HG03460 (cell line): Measurements from ENCODE around the gene MAP3K14.

ENCODE experiments used
- ATAC-seq: cut with Tn5 transposase; IDR thresholded peaks from one replicate; pipeline ENCODE4 v1.9.1; 2021; ENCODE audit not compliant: unreplicated experiment

MAP3K14 gene

DNA sequence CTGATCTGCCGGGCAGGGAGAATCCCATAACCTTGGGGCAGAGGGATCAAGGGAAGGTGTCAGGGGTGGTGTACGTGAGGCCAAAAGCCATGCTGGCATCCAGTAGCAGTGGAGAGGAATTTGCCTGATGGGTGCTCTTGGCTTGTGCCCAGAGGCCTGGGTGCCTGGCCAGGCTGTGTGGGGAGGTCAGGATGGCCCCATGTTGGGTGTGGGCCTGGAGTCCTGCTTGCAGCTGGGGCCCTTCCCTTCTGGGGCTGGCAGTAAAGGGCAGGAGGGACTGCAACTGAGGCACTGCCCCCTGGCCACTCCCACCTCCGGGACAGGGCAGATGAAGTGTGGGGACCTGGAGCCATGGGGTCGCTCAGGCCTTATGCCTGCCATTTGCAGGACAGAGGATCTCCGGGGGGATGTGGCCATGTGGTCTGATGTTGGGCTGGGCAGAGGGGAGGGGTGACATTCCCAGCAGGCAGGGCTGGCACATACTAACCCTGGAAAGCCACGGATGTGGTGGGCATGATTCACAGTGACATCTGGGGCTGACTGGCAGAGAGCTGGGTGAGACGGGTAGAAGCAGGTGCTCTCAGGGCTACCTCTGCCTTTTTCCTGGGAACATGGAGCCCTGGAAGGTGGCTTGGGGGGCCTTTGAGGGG is 91.6 kb downstream of the MAP3K14 start:
- ATAC-seq, result no peak

DNA sequence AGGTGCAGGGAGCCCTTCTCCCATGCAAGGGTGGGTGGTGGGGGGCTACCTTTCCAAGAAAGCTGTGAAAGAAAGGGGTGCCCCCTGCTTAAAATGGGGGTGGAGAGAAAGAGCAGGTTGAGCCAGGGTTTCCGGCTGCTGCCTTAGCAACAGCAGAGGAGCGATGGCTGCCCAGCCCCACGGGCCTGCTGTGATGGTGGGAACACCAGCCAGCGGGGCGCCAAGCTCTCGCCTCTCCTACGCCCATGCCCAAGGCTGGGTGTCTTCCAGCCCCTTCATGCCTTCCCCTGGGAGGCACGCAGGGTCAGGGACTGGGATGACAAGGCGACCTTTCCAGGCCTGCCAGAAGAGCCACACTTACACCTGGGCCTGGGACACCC is 92.2 kb downstream of the MAP3K14 start:
- no peak for ATAC-seq

DNA sequence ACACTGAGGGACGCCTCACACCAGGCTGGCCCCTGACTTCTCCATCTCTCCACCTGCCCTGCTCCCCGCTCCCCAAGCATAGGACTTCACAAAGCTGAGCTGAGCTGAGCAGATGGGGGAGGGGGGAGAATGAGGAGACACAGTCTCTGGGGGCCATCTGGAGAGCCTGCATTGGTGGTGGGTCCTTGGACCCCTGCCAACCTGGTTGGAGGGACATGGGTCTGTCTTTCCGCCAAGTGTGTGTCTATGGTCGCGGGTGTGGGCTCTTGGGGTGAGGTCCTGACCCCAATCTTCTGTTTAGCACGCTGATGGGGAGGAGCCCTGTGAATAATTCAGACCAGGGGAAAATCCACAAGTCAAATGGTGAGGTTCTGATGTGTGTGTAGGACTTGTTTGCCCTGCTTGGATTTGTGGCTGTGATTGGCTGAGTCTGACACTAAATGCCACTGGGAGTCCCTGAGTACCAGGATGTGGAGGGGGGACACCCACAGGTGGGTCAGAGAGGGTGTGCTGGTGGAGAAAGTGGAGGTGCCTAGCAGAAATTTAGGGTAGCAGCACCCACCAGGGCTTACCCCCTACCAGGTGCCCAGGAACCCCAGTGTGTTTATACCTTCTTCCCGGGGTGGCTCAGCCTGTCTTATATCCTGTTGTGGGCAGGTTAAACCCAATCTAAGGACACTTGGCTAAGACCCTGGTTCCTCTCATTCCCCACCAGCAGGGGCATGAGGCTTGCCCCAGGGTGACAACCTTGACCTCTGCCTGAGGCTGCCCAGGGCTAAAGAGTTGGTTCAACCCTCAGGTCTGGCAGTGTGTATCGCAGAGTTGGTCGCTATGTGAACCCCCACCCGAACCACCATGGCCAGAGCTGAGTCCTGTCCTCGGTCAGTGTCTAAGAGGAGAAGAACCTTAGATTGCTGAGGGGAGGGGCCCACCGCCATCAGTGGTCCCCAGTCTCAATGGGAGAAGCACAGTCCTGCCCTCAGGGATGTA is 93.0 kb downstream of the MAP3K14 start:
- no peak for ATAC-seq

DNA sequence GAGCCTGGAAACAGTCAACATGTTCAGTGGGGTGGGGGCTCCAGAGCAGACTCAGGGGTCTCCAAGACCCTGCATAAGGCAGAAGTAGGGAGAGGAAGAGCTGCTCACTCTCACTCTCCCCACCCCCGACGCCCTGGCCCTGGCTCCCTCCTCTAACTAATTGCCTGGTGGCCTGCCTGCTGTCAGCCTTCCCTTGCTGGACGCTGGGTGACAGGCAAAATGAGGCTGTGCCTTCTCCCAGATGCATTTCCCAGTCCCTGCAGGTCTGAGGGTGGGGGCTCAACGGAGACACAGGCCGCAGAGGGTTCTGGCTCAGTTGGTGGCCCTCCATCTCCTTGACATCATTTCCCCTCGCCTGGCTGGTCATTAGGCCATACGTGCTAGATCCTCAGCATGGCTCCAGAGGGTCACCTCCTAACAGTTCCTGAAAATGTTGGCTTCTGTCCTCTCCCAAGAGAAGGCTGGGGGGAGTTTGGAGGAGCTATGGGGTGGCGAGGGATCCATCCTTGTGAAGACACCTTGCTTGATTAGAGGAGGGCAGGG is 93.8 kb downstream of the MAP3K14 start:
- no peak for ATAC-seq

DNA sequence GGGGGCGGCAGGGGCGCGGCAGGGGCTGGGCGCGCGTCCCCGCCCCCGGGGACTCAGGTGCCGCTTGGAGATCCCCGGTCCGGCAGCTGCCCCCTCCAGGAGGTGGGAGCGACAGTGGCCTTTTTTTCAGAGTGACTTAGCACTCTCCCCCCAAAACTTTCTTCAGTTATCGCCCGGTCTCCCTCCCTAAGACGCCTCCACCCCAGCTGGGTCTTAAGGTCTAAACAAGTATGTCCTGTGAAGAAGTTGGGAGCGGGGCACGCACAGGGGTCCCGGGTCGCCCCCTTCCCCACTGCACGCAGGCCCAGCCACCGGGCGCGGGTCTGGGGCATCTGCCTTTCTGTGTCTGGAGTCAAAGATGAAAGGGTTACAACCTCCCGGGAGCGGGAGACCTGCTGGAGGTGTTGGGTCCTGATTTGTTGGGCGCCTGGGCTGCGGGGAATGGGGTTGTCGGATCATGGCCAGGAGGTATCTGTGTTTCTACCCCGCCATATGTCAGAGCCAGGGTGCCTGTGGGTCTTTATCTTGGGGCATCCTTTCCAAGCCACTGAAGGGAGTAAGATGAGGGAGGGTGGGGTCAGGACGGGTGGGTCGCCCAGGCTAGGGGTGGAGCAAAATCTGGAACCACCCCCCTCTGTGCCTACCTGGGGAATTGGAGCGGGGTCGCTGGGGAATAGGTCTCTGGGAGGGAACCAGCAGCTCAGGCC is 94.4 kb downstream of the MAP3K14 start:
- ATAC-seq, result no peak

DNA sequence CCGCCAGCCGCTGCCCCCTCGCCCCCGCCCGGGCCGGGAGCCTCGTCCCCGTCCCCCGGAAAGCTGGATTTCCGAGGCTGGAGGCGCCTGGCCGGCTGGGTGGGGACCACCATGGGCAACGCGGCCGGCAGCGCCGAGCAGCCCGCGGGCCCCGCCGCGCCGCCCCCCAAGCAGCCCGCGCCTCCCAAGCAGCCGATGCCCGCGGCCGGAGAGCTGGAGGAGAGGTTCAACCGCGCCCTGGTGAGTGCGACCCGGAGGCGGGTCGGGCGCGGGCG is 94.9 kb downstream of the MAP3K14 start:
- no peak for ATAC-seq

DNA sequence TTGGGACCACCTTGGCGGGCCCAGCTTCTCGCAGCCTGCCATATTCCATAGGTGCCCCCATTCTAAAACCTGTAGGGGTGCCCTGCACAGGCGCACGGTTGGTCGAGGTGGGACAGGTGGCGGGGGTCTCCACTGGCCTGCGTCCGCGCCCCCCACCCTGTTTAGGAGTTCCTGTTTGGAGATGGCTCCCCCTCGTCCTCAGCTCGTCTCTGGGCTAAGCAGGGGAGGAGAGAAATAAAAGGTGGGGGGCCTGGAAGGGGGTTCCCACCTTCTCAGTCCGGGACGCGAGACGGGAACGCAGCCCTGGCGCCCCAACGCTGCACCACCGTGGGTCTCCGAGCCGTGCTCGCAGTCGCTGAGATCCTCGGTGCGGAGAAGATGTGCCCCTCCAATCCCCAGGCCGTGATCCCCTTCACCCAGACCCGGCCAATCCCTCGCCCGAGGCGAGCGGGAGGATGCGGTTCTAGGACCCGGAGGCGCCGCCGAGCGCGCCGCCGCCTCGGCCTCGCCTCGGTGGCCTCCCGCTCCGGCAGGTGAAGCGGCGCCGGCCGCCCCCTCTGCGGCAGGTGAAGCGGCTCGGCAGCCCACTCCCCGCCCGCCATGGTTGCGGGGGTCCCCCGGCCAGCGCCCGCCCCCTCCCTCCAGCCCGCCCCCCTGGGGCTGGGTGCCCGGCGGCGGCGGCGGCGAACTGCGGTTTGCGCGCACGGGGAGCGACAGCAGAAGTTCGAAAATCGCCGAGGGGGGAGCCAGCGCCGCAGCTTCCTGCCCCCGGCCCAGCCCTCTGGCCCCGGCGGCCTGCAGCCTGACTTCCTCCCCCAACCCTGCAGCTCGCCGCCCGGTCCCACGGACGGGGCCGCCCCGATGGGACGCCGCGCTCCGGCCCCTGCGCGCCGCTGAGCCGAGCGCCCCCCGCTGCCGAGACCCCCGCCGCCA is 95.5 kb downstream of the MAP3K14 start, which contains the start of gene FMNL1:
FMNL1 (plus strand) TSS at position 805 of the 933 bp plus-strand sequence. CDS start 240 bp downstream, outside the sequence.
- no peak for ATAC-seq

DNA sequence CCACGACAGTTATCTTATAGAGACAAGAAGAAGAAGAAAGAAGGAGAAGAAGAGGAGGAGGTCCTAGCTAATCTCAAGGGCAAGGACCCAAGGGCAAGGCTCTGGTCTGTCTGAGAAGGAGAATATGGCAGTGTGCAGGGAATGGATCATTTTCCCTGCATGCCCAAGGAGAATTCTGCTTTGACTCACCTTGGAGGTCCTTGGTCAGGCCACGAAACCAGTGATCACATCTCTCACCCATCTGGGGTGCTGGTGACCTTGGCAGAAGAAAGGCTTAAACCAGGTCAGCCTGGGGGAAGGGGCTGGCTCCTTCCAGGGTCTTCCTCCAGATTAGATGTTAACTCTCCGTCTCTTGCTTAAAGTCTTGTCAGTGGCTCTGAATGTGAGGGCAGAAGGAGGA is 96.7 kb downstream of the MAP3K14 start:
- no peak for ATAC-seq

DNA sequence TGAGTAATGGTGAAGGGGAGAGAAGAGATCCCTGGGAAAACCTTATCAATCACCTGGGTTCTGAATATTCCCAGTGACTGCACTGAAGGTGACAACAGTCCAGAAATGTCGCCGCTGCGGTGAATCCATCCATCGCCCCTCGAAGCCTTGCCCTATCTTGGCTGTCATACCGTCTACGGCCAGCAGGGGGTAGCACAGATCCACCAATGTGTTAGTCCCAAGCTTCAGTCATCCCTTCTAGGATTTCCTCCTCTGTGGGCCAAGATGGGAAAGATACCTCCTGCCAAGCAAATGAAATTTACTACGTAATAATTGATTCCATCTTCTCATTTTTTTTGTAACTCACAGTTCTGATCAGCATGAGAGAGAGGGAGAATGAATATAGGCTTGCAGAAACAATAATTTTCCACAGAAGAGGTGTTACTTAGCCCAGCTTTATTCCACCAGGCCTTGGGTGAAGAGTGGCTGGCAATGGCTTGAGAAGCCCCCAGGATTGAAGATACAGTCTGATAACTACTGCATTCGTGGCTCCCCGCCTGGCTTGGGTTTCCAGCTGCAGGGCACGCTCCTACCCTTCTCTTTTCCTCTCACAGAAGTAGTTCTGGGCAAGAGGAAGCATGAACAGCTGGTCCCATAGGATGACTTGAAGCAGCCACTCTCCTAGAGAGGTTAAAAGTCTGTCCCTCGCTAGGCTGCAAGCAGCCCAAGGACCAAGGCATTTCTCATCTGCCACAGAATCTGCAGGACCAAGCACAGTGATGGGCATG is 97.7 kb downstream of the MAP3K14 start:
- no peak for ATAC-seq
